Measurements from ENCODE around the gene STK32B. TPM values are rescaled to one million over a fixed set of nuclear protein-coding genes. Genes with fewer than 3 reads are reported as not detected.
"Not testable (repeated sequence)": the region's sequence is repeated elsewhere in the genome, so short reads cannot be mapped to it uniquely, and the experiment has no call there.

STK32B gene
- polyA plus RNA-seq, 2 donors: 0.22 to 0.24 TPM

DNA sequence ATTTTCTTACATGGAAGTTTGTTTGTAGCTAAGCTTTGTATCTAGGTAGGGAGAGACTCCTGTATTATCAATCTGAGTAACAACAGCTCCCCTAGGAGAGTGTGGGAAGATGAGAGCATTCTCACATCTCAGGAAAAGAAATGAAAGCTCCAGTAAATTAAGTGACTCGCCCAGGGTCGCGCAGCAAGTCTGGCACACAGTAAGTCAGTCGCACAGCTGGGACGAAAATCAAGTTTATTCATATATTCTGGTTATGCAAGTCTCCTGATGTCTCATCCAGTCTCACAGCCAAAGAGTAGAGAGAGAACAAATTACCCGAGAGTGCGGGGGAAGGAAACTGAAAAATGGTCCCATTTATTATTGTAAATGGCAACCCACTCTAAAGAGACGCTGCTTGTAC is 216.1 kb downstream of the STK32B start:
- Histone ChIP-seq H3K27ac (ENCODE audit: low read depth in 2 of 2, low read length in 1 of 2) (no peak overlapping the region), H3K27me3 (ENCODE audit: control insufficient read depth in 1 of 2, insufficient read depth in 2 of 2, low read length in 2 of 2) (no peaks in the 10 kb centered on the region), H3K36me3 (ENCODE audit: control insufficient read depth in 2 of 2, insufficient read depth in 2 of 2, low read length in 1 of 2) (no peaks in the 10 kb centered on the region), H3K4me3 (ENCODE audit: low read depth in 1 of 2, low read length in 2 of 2) (no peak overlapping the region), H3K4me1 (ENCODE audit: control insufficient read depth in 2 of 2, insufficient read depth in 2 of 2, low read length in 1 of 2) (no peaks in the 10 kb centered on the region), H3K9me3 (ENCODE audit: control insufficient read depth in 2 of 2, insufficient read depth in 1 of 2, low read depth in 1 of 2, low read length in 1 of 2) (no peaks in the 10 kb centered on the region)
- 63 to 76% methylated on average over 8 of the region's 8 CpGs for WGBS, 2 donors

GRCh38 chr4:5276475-5277075 is 225.3 kb downstream of the STK32B start:
- Histone ChIP-seq H3K27me3 (ENCODE audit: control insufficient read depth in 1 of 2, insufficient read depth in 2 of 2, low read length in 2 of 2) (peaks cover 0 to 2% of the 10 kb centered on the region in 2 donors), H3K27ac (ENCODE audit: low read depth in 2 of 2, low read length in 1 of 2) (no peak overlapping the region), H3K9me3 (ENCODE audit: control insufficient read depth in 2 of 2, insufficient read depth in 1 of 2, low read depth in 1 of 2, low read length in 1 of 2) (peaks cover 0 to 4% of the 10 kb centered on the region in 2 donors), H3K4me1 (ENCODE audit: control insufficient read depth in 2 of 2, insufficient read depth in 2 of 2, low read length in 1 of 2) (no peaks in the 10 kb centered on the region), H3K36me3 (ENCODE audit: control insufficient read depth in 2 of 2, insufficient read depth in 2 of 2, low read length in 1 of 2) (no peaks in the 10 kb centered on the region), H3K4me3 (ENCODE audit: low read depth in 1 of 2, low read length in 2 of 2) (no peak overlapping the region)
- WGBS, 2 donors: 77 to 85% methylated on average over 11 of the region's 11 CpGs

- no peaks in the 10 kb centered on the region for H3K36me3 ChIP-seq (ENCODE audit: control insufficient read depth in 2 of 2, insufficient read depth in 2 of 2, low read length in 1 of 2)
- H3K27me3 ChIP-seq (ENCODE audit: control insufficient read depth in 1 of 2, insufficient read depth in 2 of 2, low read length in 2 of 2): peaks cover 0 to 2% of the 10 kb centered on the region in 2 donors
- WGBS, 2 donors: 76 to 81% methylated on average over 2 of the region's 2 CpGs
- H3K9me3 ChIP-seq (ENCODE audit: control insufficient read depth in 2 of 2, insufficient read depth in 1 of 2, low read depth in 1 of 2, low read length in 1 of 2): peaks cover 0 to 4% of the 10 kb centered on the region in 2 donors
- no peak overlapping the region for H3K27ac ChIP-seq (ENCODE audit: low read depth in 2 of 2, low read length in 1 of 2)
- H3K4me1 ChIP-seq (ENCODE audit: control insufficient read depth in 2 of 2, insufficient read depth in 2 of 2, low read length in 1 of 2): no peaks in the 10 kb centered on the region
- no peak overlapping the region for H3K4me3 ChIP-seq (ENCODE audit: low read depth in 1 of 2, low read length in 2 of 2)
Measured at GRCh38 chr4:5277079-5277478, 225.8 kb downstream of the STK32B start.

DNA sequence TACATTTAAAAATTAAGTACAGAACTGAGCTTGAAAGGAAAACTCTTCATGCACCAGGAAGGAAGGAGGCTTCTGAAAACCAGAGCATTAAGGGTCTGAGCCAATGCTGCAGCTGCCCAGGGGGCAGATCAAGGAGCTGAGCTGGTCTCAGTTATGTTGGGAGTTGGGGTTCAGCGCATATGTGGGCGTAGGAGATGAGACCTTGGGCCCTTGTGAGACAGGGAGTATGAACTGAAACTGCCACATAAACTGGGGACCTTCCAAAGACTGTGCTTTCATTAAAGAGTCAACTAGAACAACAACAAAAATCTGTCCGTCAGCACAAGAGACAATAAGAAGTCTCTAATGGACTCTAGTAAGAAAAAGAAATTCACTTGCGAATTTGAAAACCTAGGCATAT is 226.9 kb downstream of the STK32B start:
- Histone ChIP-seq H3K27me3 (ENCODE audit: control insufficient read depth in 1 of 2, insufficient read depth in 2 of 2, low read length in 2 of 2) (peaks cover 0 to 2% of the 10 kb centered on the region in 2 donors), H3K27ac (ENCODE audit: low read depth in 2 of 2, low read length in 1 of 2) (no peak overlapping the region), H3K36me3 (ENCODE audit: control insufficient read depth in 2 of 2, insufficient read depth in 2 of 2, low read length in 1 of 2) (no peaks in the 10 kb centered on the region), H3K4me1 (ENCODE audit: control insufficient read depth in 2 of 2, insufficient read depth in 2 of 2, low read length in 1 of 2) (no peaks in the 10 kb centered on the region), H3K4me3 (ENCODE audit: low read depth in 1 of 2, low read length in 2 of 2) (no peak overlapping the region), H3K9me3 (ENCODE audit: control insufficient read depth in 2 of 2, insufficient read depth in 1 of 2, low read depth in 1 of 2, low read length in 1 of 2) (peaks cover 0 to 4% of the 10 kb centered on the region in 2 donors)
- WGBS, 2 donors: 90 to 92% methylated on average over 4 of the region's 4 CpGs

GRCh38 chr4:5280069-5280468 is 228.8 kb downstream of the STK32B start:
- not testable (repeated sequence) for H3K27me3 ChIP-seq (ENCODE audit: control insufficient read depth in 1 of 2, insufficient read depth in 2 of 2, low read length in 2 of 2); H3K9me3 ChIP-seq (ENCODE audit: control insufficient read depth in 2 of 2, insufficient read depth in 1 of 2, low read depth in 1 of 2, low read length in 1 of 2); H3K27ac ChIP-seq (ENCODE audit: low read depth in 2 of 2, low read length in 1 of 2); H3K36me3 ChIP-seq (ENCODE audit: control insufficient read depth in 2 of 2, insufficient read depth in 2 of 2, low read length in 1 of 2); H3K4me3 ChIP-seq (ENCODE audit: low read depth in 1 of 2, low read length in 2 of 2); H3K4me1 ChIP-seq (ENCODE audit: control insufficient read depth in 2 of 2, insufficient read depth in 2 of 2, low read length in 1 of 2)
- WGBS, 2 donors: 57 to 62% methylated on average over 1 of the region's 1 CpG

DNA sequence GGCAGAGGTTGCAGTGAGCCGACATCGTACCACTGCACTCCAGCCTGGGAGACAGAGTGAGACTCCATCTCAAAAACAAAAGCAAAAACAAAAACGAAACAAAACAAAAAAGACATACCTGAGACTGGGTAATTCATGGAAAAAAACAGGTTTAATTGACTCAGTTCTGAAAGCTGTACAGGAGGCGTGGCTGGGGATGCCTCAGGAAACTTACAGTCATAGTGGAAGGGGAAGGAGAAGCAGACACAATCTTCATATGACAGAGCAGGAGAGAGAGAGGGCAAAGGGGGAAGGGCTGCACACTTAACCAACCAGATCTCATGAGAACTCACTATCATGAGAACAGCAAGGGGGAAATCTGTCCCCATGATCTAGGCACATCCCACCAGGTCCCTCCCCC is 229.5 kb downstream of the STK32B start:
- no peaks in the 10 kb centered on the region for H3K4me1 ChIP-seq (ENCODE audit: control insufficient read depth in 2 of 2, insufficient read depth in 2 of 2, low read length in 1 of 2)
- peaks cover 0 to 2% of the 10 kb centered on the region in 2 donors for H3K27me3 ChIP-seq (ENCODE audit: control insufficient read depth in 1 of 2, insufficient read depth in 2 of 2, low read length in 2 of 2)
- H3K36me3 ChIP-seq (ENCODE audit: control insufficient read depth in 2 of 2, insufficient read depth in 2 of 2, low read length in 1 of 2): no peaks in the 10 kb centered on the region
- H3K27ac ChIP-seq (ENCODE audit: low read depth in 2 of 2, low read length in 1 of 2): no peak overlapping the region
- H3K9me3 ChIP-seq (ENCODE audit: control insufficient read depth in 2 of 2, insufficient read depth in 1 of 2, low read depth in 1 of 2, low read length in 1 of 2): no peaks in the 10 kb centered on the region
- H3K4me3 ChIP-seq (ENCODE audit: low read depth in 1 of 2, low read length in 2 of 2): no peak overlapping the region
- 69 to 77% methylated on average over 4 of the region's 4 CpGs for WGBS, 2 donors

DNA sequence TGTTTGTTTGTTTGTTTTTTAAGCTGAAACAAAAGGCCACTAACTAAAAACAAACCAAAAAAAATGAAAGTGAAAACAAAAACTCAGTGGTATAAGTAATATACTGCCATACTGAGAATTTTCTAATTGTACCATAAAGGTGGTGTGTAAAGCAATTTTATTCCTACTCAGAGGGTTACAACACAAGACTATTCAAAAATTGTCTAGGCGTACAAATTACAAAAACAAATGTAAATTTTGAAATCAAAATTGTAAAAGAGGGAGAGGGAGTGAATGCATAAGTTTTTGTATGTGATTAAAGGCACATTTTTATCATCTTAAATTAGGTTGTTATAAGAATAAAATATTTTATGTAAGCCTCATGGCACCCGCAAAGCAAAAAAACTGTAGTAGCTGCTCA is 232.6 kb downstream of the STK32B start:
- Histone ChIP-seq H3K36me3 (ENCODE audit: control insufficient read depth in 2 of 2, insufficient read depth in 2 of 2, low read length in 1 of 2) (no peaks in the 10 kb centered on the region), H3K9me3 (ENCODE audit: control insufficient read depth in 2 of 2, insufficient read depth in 1 of 2, low read depth in 1 of 2, low read length in 1 of 2) (no peaks in the 10 kb centered on the region), H3K27me3 (ENCODE audit: control insufficient read depth in 1 of 2, insufficient read depth in 2 of 2, low read length in 2 of 2) (peaks cover 0 to 2% of the 10 kb centered on the region in 2 donors), H3K4me3 (ENCODE audit: low read depth in 1 of 2, low read length in 2 of 2) (no peak overlapping the region), H3K27ac (ENCODE audit: low read depth in 2 of 2, low read length in 1 of 2) (no peak overlapping the region), H3K4me1 (ENCODE audit: control insufficient read depth in 2 of 2, insufficient read depth in 2 of 2, low read length in 1 of 2) (no peaks in the 10 kb centered on the region)
- 83 to 84% methylated on average over 2 of the region's 2 CpGs for WGBS, 2 donors

DNA sequence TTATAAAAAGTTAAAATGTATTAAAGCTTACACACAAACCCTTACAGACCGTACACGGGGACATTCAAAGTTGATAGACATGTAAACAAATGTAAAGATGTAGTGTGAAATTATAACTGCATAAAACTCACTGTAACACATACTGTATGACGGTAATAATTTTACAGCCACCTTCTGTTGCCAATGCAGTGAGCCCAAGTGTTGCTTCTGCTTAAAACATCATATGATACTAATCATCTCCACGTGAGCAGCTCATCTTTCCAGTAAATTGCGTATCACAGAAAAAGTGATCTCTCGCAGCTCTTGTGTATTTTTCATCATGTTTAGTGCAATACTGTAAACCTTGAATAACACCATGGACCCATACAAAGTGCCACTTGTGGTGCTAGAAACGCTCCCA is 233.2 kb downstream of the STK32B start:
- Histone ChIP-seq H3K4me1 (ENCODE audit: control insufficient read depth in 2 of 2, insufficient read depth in 2 of 2, low read length in 1 of 2) (no peaks in the 10 kb centered on the region), H3K36me3 (ENCODE audit: control insufficient read depth in 2 of 2, insufficient read depth in 2 of 2, low read length in 1 of 2) (no peaks in the 10 kb centered on the region), H3K27me3 (ENCODE audit: control insufficient read depth in 1 of 2, insufficient read depth in 2 of 2, low read length in 2 of 2) (no peaks in the 10 kb centered on the region), H3K4me3 (ENCODE audit: low read depth in 1 of 2, low read length in 2 of 2) (no peak overlapping the region), H3K9me3 (ENCODE audit: control insufficient read depth in 2 of 2, insufficient read depth in 1 of 2, low read depth in 1 of 2, low read length in 1 of 2) (no peaks in the 10 kb centered on the region), H3K27ac (ENCODE audit: low read depth in 2 of 2, low read length in 1 of 2) (no peak overlapping the region)
- WGBS, 2 donors: 71 to 74% methylated on average over 7 of the region's 7 CpGs

- Histone ChIP-seq H3K27me3 (ENCODE audit: control insufficient read depth in 1 of 2, insufficient read depth in 2 of 2, low read length in 2 of 2) (no peaks in the 10 kb centered on the region), H3K4me3 (ENCODE audit: low read depth in 1 of 2, low read length in 2 of 2) (no peak overlapping the region), H3K9me3 (ENCODE audit: control insufficient read depth in 2 of 2, insufficient read depth in 1 of 2, low read depth in 1 of 2, low read length in 1 of 2) (no peaks in the 10 kb centered on the region), H3K36me3 (ENCODE audit: control insufficient read depth in 2 of 2, insufficient read depth in 2 of 2, low read length in 1 of 2) (no peaks in the 10 kb centered on the region), H3K27ac (ENCODE audit: low read depth in 2 of 2, low read length in 1 of 2) (no peak overlapping the region), H3K4me1 (ENCODE audit: control insufficient read depth in 2 of 2, insufficient read depth in 2 of 2, low read length in 1 of 2) (no peaks in the 10 kb centered on the region)
- WGBS, 2 donors: 56 to 57% methylated on average over 4 of the region's 4 CpGs
Measured at GRCh38 chr4:5292101-5292500, 240.8 kb downstream of the STK32B start.

DNA sequence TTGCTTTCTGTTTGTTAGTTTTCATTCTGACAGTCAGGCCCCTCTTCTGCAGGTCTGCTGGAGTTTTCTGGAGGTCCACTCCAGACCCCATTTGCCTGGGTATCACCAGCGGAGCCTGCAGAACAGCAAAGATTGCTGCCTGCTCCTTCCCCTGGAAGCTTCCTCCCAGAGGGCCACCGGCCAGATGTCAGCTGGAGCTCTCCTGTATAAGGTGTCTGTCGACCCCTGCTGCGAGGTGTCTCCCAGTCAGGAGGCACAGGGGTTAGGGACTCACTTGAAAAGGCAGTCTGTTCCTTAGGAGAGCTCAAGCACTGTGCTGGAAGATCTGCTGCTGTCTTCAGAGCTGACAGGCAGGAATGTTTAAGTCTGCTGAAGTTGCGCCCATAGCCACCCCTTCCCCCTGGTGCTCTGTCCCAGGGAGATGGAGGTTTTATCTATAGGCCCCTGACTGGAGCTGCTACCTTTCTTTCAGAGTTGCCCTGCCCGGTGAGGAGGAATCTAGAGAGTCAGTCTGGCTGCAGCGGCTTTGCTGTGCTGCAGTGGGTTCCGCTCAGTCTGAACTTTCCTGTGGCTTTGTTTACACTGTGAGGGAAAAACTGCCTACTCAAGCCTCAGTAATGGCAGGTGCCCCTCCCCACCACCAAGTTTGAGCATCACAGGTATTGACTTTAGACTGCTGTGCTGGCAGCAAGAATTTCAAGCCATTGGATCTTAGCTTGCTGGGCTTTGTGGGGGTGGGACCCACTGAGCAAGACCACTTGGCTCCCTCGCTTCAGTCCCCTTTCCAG is 246.9 kb downstream of the STK32B start:
- H3K9me3 ChIP-seq (ENCODE audit: control insufficient read depth in 2 of 2, insufficient read depth in 1 of 2, low read depth in 1 of 2, low read length in 1 of 2); H3K4me3 ChIP-seq (ENCODE audit: low read depth in 1 of 2, low read length in 2 of 2); H3K27me3 ChIP-seq (ENCODE audit: control insufficient read depth in 1 of 2, insufficient read depth in 2 of 2, low read length in 2 of 2); H3K36me3 ChIP-seq (ENCODE audit: control insufficient read depth in 2 of 2, insufficient read depth in 2 of 2, low read length in 1 of 2); H3K4me1 ChIP-seq (ENCODE audit: control insufficient read depth in 2 of 2, insufficient read depth in 2 of 2, low read length in 1 of 2); H3K27ac ChIP-seq (ENCODE audit: low read depth in 2 of 2, low read length in 1 of 2): not testable (repeated sequence)
- WGBS, 2 donors: 64 to 71% methylated on average over 9 of the region's 9 CpGs
